ENCODE results near the gene CYSRT1.

The CYSRT1 gene

DNA sequence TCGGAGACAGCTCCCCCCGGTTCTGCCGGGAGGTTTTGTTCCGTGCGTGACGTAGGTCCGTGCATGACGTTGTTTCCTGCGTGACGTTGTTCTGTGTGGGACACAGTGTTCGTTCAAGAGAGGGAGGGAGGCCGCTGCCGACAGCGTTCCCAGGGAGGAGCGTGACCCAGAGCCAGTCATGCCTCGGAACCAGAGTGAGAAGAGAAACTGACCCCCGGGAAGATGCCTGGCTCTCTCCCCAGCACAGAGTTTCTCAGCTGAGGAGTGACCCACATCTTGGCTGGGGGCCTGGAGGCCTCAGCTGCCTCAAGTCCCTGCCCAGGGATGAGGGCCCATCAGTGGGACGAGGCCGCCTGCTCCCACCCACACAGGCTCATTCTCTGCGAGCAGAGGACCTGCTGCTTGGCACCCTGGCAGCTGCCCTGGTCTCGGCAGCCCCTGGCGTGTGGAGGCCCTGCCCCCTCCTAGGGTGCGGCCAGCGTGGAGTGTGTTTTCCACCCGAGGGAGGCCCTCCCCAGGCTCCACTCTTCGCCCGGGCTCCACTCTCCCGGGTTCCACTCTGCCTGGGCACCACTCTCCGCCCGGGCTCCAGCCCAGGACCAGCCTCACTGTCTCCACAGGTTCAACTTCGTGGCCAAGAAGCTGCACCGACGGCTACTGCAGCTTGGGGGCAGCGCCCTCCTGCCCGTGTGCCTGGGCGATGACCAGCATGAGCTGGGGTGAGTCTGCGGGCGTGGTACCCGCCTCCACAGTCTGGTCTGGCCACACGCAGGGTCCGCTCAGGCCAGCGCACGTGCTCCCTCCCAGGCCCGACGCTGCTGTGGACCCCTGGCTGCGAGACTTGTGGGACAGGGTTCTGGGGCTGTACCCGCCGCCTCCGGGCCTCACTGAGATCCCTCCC lies 11.6 kb upstream of the CYSRT1 start:
- DNase-seq, result no peak

DNA sequence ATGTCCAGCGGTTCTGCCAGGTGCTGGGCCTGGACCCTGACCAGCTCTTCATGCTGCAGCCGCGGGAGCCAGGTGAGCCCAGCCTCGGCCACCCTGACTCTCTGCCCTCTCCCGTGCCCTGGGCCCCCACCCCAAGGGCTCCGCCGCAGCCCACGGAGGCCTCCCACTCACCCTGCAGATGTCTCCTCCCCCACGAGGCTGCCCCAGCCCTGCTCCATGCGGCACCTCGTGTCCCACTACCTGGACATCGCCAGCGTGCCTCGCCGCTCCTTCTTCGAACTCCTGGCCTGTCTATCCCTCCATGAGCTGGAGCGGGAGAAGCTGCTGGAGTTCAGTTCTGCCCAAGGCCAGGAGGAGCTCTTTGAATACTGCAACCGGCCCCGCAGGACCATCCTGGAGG lies 10.4 kb upstream of the CYSRT1 start:
- DNase-seq, result no peak

DNA sequence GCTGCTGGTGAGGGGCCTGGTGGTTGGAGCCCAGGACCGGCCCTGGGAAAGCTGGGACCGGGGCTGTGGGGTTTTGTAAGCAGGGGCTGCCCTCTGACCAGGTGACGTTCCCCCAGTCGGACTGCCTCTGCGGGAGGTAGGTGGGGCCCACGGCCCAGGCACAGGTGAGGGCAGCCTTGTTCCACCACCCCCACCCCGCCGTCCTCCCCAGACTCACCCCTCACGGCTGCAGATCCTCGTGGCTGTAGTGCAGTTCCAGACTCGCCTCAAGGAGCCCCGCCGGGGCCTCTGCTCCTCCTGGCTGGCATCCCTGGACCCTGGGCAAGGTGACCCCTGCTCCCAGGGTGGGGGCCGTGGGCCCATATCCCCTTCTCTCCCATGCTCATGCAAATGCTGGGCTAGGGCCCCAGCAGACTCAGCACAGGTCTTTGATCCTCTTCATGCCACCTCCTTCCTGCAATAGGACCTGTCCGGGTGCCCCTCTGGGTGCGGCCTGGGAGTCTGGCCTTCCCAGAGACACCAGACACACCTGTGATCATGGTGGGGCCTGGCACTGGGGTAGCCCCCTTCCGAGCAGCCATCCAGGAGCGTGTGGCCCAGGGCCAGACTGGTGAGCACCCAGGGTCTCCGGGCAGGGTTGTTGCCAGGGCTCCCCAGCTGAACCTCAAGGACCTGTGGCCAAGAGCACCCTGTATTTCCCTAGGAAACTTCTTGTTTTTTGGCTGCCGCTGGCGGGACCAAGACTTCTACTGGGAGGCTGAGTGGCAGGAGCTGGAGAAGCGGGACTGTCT lies 9.6 kb upstream of the CYSRT1 start:
- DNase-seq, result no peak

DNA sequence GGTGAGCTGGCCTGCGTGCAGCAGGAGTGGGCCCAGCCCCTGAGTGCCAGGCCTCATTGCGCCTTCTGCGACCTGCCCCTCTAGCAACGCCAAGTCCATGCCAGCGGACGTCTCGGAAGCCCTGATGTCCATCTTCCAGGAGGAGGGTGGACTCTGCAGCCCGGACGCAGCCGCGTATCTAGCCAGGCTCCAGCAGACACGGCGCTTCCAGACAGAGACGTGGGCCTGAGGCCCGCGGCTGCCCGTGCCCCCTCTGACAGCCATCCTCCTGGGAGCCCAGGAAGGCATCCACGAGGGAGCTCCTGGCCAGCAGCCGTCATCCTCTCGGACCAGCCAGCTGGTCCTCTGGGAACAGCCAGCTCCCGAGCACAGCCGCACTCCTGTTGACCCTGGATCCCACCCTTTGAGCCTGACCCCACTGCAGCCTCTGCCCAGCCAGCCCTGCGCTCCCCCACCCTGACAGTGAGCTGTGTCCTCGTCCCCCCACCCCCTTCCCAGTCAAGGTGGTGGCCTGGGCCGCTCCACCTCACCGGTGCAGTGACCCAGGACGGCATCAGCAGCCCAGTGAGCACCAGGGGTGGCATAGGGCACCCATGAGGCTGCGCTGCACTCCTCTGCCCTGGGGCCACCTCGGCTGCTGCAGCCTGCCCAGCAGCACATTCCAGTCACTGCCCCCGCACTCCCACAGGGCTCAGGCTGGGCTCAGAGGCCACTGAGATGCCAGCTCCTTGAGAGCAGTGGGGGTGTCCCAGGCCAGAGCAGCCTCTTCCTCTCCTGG lies 8.6 kb upstream of the CYSRT1 start:
- DNase-seq, result no peak

DNA sequence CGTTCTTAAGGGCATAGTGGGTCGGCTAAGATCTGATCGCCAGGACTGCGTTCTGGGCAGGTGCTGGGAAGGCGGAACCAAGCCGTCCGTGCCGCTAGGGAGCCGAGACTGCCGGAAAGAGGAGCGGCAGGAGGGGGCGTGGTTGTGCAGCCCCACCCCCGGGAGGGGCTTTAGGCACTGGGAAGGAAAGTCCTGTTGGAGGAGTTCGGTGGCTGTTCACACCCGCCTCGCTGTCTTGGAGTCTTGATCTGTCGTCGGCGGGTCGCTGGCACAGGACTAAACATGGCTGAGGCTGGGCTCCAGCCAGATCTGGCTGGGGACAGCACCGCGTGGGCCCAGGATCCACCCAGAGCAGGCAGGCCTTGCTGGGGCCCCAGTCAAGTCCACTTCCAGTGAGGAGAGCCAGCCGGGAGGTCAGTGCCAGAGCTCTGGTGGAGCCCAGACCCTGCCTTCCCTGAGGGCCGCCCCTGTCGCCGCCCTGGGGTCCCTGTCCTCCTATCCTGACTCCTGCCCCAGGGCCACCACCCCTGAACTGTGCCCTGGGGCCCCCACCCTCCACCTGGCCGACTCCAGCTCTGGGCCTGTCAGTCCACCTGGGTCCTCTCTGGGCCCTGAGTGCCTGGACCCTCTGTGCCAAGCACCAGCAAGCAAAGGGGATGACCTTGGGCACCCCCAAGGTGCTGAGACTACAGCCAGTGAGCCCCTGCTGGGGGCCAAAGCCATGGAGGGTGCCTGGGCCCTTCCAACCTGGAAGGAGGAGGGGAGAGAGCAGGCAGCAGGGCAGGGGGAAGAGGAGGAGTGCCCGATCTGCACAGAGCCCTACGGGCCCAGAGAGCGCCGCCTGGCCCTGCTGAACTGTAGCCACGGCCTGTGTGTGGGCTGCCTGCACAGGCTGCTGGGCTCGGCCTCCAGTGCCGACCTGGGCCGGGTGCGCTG lies 7.4 kb upstream of the CYSRT1 start:
- no peak for DNase-seq

DNA sequence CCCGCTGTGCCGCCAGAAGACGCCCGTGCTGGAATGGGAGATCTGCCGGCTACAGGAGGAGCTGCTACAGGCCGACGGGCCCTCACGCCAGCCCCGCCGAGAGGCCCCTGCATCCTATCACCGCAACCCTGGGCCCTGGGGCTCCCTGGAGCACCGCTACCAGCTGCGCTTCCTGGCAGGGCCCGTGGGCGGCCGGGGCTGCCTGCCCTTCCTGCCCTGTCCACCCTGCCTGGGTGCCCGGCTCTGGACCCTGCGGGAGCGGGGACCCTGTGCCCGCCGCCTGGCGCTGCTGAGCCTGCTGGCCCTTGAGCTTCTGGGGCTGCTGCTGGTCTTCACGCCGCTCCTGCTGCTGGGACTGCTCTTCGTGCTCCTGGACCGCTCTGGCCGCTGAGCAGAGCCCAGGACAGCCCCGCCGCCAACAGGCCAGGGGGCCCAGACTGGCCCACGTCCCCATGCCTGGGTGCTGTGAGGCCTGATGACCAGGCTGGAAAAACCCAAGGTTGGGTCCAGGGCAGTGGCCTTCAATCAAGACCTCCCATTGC lies 6.7 kb upstream of the CYSRT1 start:
- DNase-seq, result no peak

DNA sequence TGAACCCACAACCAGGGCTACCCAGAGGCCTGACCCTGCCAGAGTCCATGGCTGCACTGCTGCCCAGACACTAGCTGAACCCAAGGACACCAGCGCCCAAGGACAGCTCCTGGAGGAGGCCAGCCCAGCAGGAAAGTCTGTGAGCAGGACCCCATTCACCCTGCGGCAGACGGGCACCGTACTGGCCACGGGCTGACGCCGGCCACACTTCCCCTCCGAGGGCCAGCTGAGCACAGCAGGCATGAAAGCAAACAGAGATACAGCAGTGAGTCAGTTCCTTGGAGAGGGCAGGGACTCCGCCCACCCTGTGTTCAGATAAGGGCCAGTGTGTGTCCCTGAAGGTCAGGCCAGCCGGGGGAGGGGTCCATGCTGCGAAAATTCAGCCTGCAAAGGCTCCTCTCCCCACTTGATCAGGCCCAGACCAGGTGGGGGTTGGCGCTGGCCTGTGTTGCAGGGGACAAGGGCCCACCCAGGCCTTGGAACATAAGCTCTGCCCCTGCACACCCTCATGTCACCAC lies 6.2 kb upstream of the CYSRT1 start:
- DNase-seq, result no peak

DNA sequence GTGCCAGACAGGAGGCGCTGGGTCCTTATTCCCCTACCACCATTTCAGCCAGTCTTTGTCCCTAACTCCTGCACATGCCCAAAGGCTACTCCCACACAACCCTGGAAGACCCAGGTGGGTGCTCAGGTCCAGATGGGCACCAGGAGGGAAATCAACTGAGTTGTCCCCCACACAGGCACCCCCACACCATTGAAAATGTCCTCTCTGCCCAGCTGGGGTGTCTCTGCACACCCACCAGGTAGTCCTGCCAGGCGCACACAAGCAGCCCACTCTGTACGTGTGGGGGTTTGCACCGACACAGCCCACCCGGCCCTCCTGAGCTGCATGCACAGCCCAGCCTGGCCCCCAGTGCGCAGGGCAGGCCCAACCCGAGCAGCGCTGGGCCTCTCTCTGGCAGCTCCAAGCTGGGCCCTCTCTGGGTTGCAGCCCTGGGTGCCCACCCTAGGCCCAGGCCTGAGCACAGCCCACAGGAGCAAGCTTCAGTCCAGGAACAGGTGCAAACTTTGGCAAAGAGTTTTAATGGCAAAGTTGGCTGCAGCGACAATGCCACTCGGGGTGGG lies 5.1 kb upstream of the CYSRT1 start:
- DNase-seq, result no peak

DNA sequence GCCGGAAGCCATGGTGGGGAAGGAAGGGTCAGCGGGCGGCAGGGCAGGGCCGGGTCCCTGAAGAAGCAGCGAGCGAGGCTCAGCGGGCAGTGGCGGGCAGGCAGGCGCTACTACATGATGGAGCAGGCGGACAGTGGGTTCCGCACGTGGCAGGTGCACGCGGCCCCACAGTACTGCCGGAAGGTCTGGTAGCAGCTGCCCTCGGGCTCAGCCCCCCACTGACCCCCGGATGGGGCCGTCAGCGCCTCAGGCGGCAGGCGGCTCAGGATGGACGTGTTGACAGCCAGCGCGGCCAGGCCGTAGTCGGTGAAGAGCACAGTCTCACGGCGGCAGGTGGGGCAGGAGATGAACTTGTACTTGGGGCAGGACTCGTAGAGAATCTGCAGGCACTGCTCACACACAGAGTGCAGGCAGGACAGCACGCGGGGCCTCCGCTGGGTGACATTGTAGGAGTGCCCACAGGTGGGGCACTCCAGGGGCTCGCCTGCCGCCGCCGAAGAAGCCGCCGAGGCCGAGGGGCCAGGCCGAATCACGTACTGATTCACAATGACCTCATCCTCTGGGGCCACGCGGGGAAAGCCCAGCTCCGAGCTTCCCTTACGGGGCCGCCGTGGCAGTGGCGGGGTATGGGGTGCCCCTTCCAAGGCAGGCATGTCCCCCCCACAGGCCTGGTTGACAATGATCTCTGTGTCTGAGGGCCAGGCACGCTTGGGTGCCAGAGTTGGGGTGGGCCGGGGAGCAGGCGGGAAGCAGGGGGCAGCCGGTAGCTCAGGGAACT lies 4.5 kb upstream of the CYSRT1 start:
- DNase-seq, result no peak

DNA sequence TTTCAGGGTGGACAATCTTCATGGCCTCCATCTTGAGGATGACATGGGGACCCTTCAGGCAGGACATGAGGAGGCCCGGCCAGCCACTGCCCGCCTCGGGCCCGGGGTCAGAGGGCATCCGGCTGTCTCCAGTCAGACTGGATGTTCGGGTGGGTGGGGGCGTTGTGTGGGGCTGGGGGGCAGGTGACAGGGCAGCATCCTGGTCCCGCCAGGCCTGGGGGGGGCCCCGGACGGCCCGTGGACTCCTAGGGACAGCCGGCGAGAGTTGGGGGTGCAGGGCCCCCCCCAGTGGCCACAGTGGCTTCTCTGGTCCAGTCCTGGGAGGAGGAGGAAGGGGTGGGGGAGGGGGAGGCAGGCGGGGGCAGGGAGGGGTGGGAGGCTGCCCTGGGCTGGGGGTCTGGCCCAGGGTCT lies 3.9 kb upstream of the CYSRT1 start:
- DNase-seq, result no peak

DNA sequence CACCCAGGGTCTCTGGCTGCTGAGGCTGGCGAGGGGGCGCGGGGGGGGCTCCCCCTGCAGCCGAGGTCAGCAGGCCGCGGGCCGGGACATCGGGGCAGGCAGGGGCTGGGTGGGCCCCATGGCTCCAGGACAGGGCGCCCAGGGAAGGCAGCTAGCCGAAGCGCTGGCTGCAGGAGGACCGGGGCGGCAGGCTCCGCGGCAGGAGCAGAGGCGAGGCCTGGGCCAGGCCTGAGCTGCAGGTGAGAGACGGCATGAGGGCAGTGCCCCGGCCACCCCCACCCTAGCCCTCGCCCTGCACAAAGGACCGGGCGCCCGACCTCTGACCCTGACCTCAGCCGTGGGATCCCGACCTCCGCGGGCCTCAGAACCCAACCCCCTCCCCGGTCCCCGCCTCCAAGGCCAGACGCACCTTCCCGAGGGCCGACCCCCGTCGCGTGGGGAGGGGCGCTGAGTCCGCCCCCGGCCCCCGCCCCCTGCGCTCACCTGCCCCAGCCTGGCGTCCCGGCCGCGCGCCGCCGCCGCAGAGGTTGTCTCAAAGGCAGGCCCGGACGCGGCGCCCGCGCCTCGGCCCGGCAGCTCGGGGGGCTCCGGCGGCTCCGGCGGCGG lies 3.4 kb upstream of the CYSRT1 start:
- no peak for DNase-seq

DNA sequence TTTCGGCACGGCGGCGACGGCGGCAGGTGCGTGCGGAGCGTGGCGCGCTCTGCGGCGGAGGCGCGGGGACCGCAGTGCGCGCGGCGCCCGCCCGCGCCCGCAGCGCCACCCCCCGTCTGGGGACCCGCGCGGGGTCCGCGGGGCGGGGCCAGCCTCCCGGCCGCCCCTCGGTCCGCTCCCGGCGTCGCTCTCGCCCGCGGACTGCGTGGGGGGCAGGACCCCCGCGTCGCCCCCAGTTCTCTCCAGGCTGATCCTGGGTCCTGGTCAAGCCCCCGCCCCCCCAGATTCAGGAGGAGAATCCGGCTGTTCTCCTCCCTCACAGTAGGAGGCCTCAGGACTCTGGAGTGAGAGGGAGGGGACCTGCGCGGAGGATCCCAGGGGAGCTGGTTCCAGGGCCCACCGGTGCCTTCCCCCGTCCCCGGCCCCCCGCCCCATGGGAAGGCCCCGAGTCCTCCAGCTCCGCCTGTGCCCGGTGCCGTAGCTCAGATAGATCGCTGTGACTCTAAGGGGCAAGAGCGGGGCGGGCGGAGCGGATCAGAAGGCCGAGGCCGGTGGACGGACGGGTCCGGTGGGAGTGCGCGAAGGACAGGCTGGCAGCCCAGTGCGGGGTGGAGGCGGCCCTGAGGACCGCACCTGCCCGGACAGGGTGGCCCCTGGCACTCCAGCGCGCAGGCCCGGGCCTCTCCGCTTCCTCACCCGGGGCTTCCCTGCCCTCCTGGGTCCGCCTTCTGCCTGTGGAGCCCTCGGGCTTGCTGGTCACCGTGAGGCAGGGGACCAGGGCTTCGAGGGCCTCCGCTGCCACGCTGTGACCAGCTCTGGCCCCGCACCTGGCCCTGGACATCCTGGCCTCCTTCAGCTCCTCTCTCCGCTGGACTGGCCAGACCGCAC lies 2.5 kb upstream of the CYSRT1 start, which contains the start of gene RNF208:
RNF208 (minus strand) TSS at position 51 of the 888 bp plus-strand sequence. CDS start 1,028 bp downstream, outside the sequence.
- DNase-seq, result no peak

DNA sequence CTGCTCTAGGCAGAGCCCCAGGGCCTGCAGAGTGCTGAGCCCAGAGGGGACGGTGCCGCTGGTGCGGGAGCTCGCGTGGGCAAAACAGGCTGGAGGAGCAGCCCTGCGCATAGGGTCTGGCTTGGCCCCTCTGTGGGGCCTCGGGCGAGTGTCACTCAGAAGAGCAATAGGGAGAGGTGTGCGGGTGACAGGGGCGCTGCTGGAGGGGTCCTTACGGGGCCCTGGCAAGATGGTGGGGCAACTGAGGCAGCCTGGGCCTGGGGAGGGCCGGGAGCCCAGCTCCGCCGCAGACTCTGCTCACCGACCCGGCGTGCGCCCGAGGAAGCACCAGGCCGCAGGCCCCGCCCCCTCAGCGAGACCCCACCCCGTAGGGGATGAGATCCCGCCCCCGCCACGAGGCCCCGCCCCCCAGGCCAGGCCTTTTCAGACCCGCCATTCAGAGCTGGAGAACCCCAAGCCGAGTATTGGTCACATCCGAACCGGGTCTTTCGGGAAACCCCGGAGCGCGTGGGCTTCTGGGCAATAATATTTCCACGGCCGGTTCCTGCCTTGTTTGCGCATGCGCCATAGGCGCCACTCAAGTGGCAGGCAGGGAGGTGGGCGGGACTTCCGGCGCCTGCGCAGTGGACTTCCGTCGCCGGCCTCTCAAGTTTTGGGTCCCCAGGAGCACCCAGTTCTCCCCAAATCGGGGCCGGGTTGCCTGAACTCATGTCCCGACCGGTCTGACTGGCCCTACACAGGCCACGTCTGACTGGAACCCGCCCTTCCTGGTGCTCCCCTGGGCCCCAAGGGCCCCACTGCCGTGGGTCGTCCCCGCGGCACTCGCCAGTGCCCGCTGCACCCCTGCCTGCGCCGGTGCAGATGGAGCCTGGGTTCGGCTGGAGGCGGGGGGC lies 1.6 kb upstream of the CYSRT1 start:
- peak; percentile 96 for DNase-seq

DNA sequence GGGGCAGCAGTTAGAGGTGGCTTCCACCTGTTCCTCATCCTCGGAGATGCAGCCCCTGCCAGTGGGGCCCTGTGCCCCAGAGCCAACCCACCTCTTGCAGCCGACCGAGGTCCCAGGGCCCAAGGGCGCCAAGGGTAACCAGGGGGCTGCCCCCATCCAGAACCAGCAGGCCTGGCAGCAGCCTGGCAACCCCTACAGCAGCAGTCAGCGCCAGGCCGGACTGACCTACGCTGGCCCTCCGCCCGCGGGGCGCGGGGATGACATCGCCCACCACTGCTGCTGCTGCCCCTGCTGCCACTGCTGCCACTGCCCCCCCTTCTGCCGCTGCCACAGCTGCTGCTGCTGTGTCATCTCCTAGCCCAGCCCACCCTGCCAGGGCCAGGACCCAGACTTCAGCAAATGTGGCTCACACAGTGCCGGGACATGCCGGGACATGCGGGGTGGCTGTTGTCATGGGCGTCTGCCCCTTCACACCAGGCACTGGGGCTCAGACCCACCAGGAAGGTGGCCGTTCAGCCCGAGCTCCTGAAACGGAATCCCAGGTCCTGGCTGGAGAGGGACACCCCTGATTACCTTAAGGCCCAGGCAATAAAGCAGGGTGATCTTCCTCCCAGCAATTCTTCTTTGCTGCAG lies 841 bp downstream of the CYSRT1 start:
- DNase-seq, result no peak

DNA sequence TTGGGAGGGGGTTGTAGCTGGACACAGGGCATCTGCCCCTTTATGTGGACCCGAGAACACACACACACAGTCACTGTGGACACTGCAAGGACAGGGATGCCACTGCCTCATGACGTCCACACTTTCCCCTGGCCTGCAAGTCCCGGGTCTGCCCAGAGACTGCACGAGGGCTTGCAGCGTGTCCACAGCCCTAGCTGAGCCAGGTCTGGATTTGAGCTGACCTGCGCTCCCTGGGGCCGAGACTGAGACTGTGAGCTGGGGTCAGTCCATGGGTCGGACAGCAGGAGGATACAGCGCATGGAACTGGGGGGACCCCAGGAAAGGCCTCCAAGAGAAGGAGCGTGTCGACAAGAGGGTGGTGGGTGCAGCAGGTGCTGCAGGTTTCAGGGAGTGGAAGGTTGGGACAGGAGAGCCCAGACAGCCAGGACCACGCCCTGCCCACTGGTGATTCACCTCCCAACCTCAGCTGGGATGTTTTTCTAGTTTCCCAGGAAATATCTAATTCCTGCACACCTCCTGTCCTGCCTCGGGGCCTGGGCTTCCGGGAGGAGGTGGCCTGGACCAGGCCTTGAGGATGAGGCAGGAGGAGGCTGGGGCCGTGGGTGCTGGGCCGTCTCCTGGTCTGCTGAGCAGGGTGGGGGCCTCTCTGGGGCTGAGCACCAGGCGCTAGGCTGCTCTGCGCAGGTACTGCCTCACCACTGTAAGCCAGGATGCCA lies 1.5 kb downstream of the CYSRT1 start:
- DNase-seq, result no peak

DNA sequence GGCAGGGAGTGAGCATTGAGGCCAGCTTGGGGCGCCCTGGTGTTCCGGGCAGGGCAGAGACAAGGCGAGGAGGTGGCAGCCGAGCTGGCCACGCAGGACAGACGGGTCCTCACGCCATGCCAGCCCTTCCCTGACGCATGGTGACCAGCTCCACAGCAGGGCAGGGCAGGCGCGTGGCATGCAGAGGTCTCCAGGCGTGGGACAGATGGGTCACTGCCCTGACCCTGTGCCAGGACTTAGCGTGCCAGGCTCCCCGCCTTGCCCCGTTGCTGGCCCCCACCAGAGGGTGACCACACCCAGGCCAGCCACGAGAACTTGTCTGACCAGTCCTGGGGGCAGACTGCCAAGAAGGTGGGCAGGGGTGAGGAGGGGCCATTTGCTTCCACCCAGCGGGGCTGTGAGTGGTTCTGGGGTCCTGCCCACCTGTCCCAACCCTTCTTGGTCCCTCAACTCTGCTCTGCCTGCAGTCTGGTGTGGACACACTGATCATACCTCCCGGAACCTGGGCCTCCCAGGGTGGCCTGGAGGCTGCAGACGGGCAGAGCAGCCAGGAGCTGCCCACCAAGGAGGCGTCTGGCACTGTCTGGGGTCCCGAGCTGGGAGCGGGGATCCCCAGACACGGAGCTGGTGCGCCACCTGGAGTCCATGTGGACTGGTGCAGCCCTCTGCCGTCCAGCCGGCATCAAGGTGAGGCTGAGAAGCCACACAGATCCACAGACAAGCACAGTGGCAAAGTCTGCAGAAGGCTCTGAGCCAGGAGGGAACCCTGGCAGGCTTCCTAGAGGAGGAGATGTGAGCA lies 2.3 kb downstream of the CYSRT1 start, which contains the start of gene RNF224:
RNF224 (plus strand) TSS at position 449 of the 799 bp plus-strand sequence. CDS start 834 bp downstream, outside the sequence.
- peak; percentile 43 for DNase-seq
